Activated T-helper 1 cell treated with anti-CD3 and anti-CD28 coated beads, Interleukin-2, amount 50 U/mL, for 16 hours (primary cell): Measurements from ENCODE around the gene CEBPE.
"Not testable (repeated sequence)": the region's sequence is repeated elsewhere in the genome, so short reads cannot be mapped to it uniquely, and the experiment has no call there.

ENCODE experiments used
- DNase-seq, 2 donors: peaks; one replicate each; pipeline ENCODE4 v3.0.0-alpha.2; 2020; ENCODE audit warnings: low read depth in 1 of 2, low spot score in 1 of 2

CEBPE gene

GRCh38 chr14:23123419-23123818 is 4.4 kb upstream of the CEBPE start:
- DNase-seq, result no peak

- DNase-seq, result no peak
These were observed 3.0 kb upstream of the CEBPE start for GRCh38 chr14:23122086-23122485.

GRCh38 chr14:23121361-23121771 is 2.3 kb upstream of the CEBPE start:
- no peak for DNase-seq

- DNase-seq, result peak; percentile 48 to 60
These were observed 1.6 kb upstream of the CEBPE start for GRCh38 chr14:23120541-23121251.

GRCh38 chr14:23119363-23120327 is 590 bp upstream of the CEBPE start:
- DNase-seq, result peak in 1 of 2 donors; percentile 12

- no peak for DNase-seq
These were observed 1.6 kb downstream of the CEBPE start for GRCh38 chr14:23117371-23118020.

- DNase-seq, result no peak
These were observed 3.1 kb downstream of the CEBPE start for GRCh38 chr14:23115918-23116317.

- no peak for DNase-seq
These were observed 3.9 kb downstream of the CEBPE start for GRCh38 chr14:23115039-23115731.

GRCh38 chr14:23114669-23115038 is 4.4 kb downstream of the CEBPE start:
- DNase-seq, result no peak

- no peak for DNase-seq
These were observed 5.0 kb downstream of the CEBPE start for GRCh38 chr14:23114120-23114458.

- no peak for DNase-seq
These were observed 5.5 kb downstream of the CEBPE start for GRCh38 chr14:23113431-23114119.

- no peak for DNase-seq
These were observed 6.5 kb downstream of the CEBPE start for GRCh38 chr14:23112359-23113178.

GRCh38 chr14:23110579-23111365 is 8.3 kb downstream of the CEBPE start:
- no peak for DNase-seq

GRCh38 chr14:23109769-23110168 is 9.3 kb downstream of the CEBPE start:
- DNase-seq, result no peak

- DNase-seq, result not testable (repeated sequence)
These were observed 10.9 kb downstream of the CEBPE start for GRCh38 chr14:23108169-23108568.

- DNase-seq, result not testable (repeated sequence)
These were observed 11.4 kb downstream of the CEBPE start for GRCh38 chr14:23107620-23108019.

GRCh38 chr14:23106747-23107045 is 12.4 kb downstream of the CEBPE start:
- DNase-seq, result no peak

GRCh38 chr14:23105348-23105824 is 13.7 kb downstream of the CEBPE start:
- DNase-seq, result no peak
